GM12872 (cell line): Measurements from ENCODE around the gene NOX3.

Experiments
- CTCF ChIP-seq: IDR thresholded peaks from 3 replicates; pipeline ENCODE4 v1.5.1; 2011; ENCODE audit warnings: low read depth, mild to moderate bottlenecking, low read length, moderate library complexity; ENCODE audit not compliant: insufficient read depth

NOX3 gene

GRCh38 chr6:155434096-155434495 is 21.5 kb downstream of the NOX3 start:
- TF ChIP-seq CTCF = no peak

GRCh38 chr6:155432293-155432692 is 23.3 kb downstream of the NOX3 start:
- no peak for TF ChIP-seq CTCF

- TF ChIP-seq CTCF = no peak
Observed at GRCh38 chr6:155429321-155429893, 26.2 kb downstream of the NOX3 start.

- TF ChIP-seq CTCF = no peak
Observed at GRCh38 chr6:155426408-155426945, 29.2 kb downstream of the NOX3 start.

GRCh38 chr6:155424181-155424580 is 31.5 kb downstream of the NOX3 start:
- TF ChIP-seq CTCF = no peak

- TF ChIP-seq CTCF = no peak
Observed at GRCh38 chr6:155422635-155423034, 33.0 kb downstream of the NOX3 start.

GRCh38 chr6:155420492-155420891 is 35.1 kb downstream of the NOX3 start:
- TF ChIP-seq CTCF = no peak
